Epithelial cell of esophagus (primary cell): ENCODE data around the gene RASSF8.
A peak's percentile ranks its signal among the peaks of the same experiment; 100 is the strongest.

Experiments used
- DNase-seq: peaks from one replicate; pipeline ENCODE4 v3.0.0; 2010; ENCODE audit warnings: low read depth
- H3K4me3 ChIP-seq: 2 replicates; pipeline ENCODE4 v1.5.1; 2011; ENCODE audit warnings: mild to moderate bottlenecking, low read length, control low read depth
- TF ChIP-seq, protein P1 (sequence below): IDR thresholded peaks from 2 replicates; pipeline ENCODE4 v1.5.1; 2011; ENCODE audit warnings: low read depth, mild to moderate bottlenecking, low read length, control low read depth, inconsistent platforms; ENCODE audit not compliant: insufficient read depth; ENCODE audit errors: missing control alignments

The RASSF8 gene

DNA sequence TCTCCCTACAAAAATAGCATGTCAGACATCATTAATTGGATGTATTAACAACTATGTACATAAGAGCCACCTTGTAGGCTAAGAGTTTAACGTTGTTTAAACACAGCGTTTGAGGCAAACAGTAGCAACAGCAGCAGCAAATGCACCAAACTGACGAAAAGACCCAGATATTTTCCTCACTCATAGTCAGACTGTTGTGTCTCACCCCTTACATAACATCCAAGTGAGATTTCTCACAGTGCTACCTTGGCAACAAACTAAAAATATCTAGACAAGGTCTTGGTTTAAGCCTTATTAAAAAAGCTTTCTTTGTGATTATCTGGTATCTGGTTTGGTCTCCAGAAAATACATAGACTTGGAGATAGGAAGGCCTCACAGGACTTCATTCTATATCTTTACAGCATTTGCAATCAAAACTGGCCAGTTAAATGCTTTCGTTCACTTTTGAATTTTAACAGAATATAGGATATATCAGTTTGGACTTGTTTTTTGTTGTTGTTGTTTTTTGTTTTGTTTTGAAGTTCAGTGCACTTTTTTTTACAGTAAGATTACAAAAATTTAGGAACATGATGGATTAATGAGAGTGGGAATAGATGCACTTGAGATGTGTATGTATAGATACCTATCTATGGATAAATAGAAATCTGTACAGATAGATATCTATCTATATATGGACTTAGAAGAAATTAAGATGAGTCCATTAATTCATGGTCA lies 162.2 kb downstream of the RASSF8 start:
- H3K4me3 ChIP-seq, result no peak overlapping the region
- TF ChIP-seq, protein P1, sequence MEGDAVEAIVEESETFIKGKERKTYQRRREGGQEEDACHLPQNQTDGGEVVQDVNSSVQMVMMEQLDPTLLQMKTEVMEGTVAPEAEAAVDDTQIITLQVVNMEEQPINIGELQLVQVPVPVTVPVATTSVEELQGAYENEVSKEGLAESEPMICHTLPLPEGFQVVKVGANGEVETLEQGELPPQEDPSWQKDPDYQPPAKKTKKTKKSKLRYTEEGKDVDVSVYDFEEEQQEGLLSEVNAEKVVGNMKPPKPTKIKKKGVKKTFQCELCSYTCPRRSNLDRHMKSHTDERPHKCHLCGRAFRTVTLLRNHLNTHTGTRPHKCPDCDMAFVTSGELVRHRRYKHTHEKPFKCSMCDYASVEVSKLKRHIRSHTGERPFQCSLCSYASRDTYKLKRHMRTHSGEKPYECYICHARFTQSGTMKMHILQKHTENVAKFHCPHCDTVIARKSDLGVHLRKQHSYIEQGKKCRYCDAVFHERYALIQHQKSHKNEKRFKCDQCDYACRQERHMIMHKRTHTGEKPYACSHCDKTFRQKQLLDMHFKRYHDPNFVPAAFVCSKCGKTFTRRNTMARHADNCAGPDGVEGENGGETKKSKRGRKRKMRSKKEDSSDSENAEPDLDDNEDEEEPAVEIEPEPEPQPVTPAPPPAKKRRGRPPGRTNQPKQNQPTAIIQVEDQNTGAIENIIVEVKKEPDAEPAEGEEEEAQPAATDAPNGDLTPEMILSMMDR, result no peak
- no peak for DNase-seq

GRCh38 chr12:26121323-26122060 lies 163.0 kb downstream of the RASSF8 start:
- TF ChIP-seq, protein P1, result no peak
- H3K4me3 ChIP-seq, result peak overlapping the region; percentile 27
- DNase-seq, result no peak

GRCh38 chr12:26122061-26122680 lies 163.7 kb downstream of the RASSF8 start:
- H3K4me3 ChIP-seq, result peak overlapping the region; percentile 49

GRCh38 chr12:26122681-26123481 lies 164.4 kb downstream of the RASSF8 start:
- DNase-seq, result peak; percentile 76
- TF ChIP-seq, protein P1, result peak; percentile 60
- peak overlapping the region; percentile 49 for H3K4me3 ChIP-seq

More at GRCh38 chr12:26122061-26122680, 163.7 kb downstream of the RASSF8 start:
- TF ChIP-seq, protein P1, result no peak
- DNase-seq, result peak; percentile 25

DNA sequence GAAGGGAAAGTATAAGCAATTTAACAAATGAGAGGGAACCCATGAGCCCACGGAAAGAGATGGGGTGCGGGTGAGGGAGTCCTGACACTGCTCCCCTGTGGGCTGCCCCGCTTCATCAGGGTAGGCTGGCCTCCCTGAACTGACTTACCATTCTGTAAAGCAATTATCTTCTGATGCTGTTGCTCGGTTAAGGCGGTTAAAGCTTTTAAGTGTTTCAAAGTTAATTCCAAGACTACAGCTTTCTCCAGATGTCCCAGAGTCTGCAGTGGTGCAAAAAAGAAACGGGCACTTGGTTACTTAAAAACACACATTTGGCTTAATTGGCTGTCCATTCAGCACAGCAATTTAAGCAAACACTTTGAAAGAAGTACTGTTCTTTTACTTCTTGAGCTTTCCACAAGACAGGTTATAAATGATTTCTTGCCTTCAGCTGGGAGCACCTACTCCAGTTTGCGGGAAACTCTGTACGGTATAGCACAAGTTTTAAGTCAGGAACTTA lies 165.0 kb downstream of the RASSF8 start:
- H3K4me3 ChIP-seq, result peak overlapping the region; percentile 49
- TF ChIP-seq, protein P1, result no peak
- no peak for DNase-seq
